HepG2 (cell line): ENCODE data around the gene TMED6. TPM values are rescaled to one million over a fixed set of nuclear protein-coding genes. Genes with fewer than 3 reads are reported as not detected.

Source experiments
- ASH2L ChIP-seq: fragments of 300-600, 200-600 bp; sonication (generic); IDR thresholded peaks from 2 replicates; pipeline ENCODE4 v1.7.0; 2017; ENCODE audit warnings: low read depth, mild to moderate bottlenecking, moderate library complexity, mixed read lengths, low read length; ENCODE audit not compliant: insufficient read length
- ATF2 ChIP-seq: sonication (generic); formaldehyde crosslinking; IDR thresholded peaks from 2 replicates; pipeline ENCODE4 v1.4.0; 2020; ENCODE audit warnings: missing genetic modification reagents
- FOSL2 ChIP-seq: sonication (generic); formaldehyde crosslinking; IDR thresholded peaks from 2 replicates; pipeline ENCODE4 v1.4.0; 2020; ENCODE audit warnings: missing genetic modification reagents
- GABPB1 ChIP-seq: IDR thresholded peaks from 2 replicates; pipeline ENCODE4 v1.6.1; 2016; ENCODE audit warnings: mild to moderate bottlenecking, missing genetic modification reagents, moderate library complexity, missing compliant biosample characterization
- HOXA5 ChIP-seq: sonication (generic); formaldehyde crosslinking; IDR thresholded peaks from 2 replicates; pipeline ENCODE4 v1.4.0; 2020; ENCODE audit warnings: missing genetic modification reagents
- HOXD1 ChIP-seq: sonication (generic); formaldehyde crosslinking; IDR thresholded peaks from 2 replicates; pipeline ENCODE4 v1.5.0; 2020; ENCODE audit warnings: missing genetic modification reagents
- MXI1 ChIP-seq: IDR thresholded peaks from 3 replicates; pipeline ENCODE4 v1.6.1; 2012; ENCODE audit warnings: low read depth, low read length, inconsistent platforms, borderline replicate concordance
- NR2F1 ChIP-seq, 2 experiments: fragments of 450-650 bp in 1 of 2; formaldehyde crosslinking in 1 of 2; IDR thresholded peaks; 2 replicates each; pipeline versions ENCODE4 v1.5.0 to v1.6.1; 2016 to 2020; ENCODE audit warnings: mild to moderate bottlenecking in 1 of 2, missing compliant biosample characterization in 1 of 2, missing genetic modification reagents in 1 of 2, moderate library complexity in 1 of 2
- STAT5B ChIP-seq: sonication (generic); formaldehyde crosslinking; IDR thresholded peaks from 2 replicates; pipeline ENCODE4 v1.4.0; 2020; ENCODE audit warnings: missing genetic modification reagents
- TFAP4 ChIP-seq: sonication (generic); IDR thresholded peaks from 2 replicates; pipeline ENCODE4 v1.6.1; 2016; ENCODE audit warnings: low read depth, borderline replicate concordance
- UBTF ChIP-seq: sonication (generic); formaldehyde crosslinking; IDR thresholded peaks from 2 replicates; pipeline ENCODE4 v1.4.0; 2020; ENCODE audit warnings: mild to moderate bottlenecking, missing genetic modification reagents
- YEATS4 ChIP-seq: sonication (generic); formaldehyde crosslinking; IDR thresholded peaks from 2 replicates; pipeline ENCODE4 v1.4.0; 2020; ENCODE audit warnings: missing genetic modification reagents, borderline replicate concordance
- ZNF260 ChIP-seq: sonication (generic); formaldehyde crosslinking; IDR thresholded peaks from 2 replicates; pipeline ENCODE4 v1.4.0; 2020; ENCODE audit warnings: missing genetic modification reagents, low read depth, mild to moderate bottlenecking, borderline replicate concordance
- ZNF30 ChIP-seq: sonication (generic); formaldehyde crosslinking; IDR thresholded peaks from 2 replicates; pipeline ENCODE4 v1.5.0; 2020; ENCODE audit warnings: mild to moderate bottlenecking, missing genetic modification reagents
- ZNF572 ChIP-seq: sonication (generic); formaldehyde crosslinking; IDR thresholded peaks from 2 replicates; pipeline ENCODE4 v1.5.1; 2020; ENCODE audit warnings: mild to moderate bottlenecking, missing genetic modification reagents
- ZNF619 ChIP-seq: sonication (generic); formaldehyde crosslinking; IDR thresholded peaks from 2 replicates; pipeline ENCODE4 v1.4.0; 2020; ENCODE audit warnings: mild to moderate bottlenecking, missing genetic modification reagents
- ZNF646 ChIP-seq: sonication (generic); formaldehyde crosslinking; IDR thresholded peaks from 2 replicates; pipeline ENCODE4 v1.9.0; 2021; ENCODE audit warnings: mild to moderate bottlenecking, missing genetic modification reagents
- polyA plus RNA-seq, 8 experiments: library from polyadenylated mRNA; depleted of rRNA in 3 of 8; stranded (reverse) in 7 of 8; unstranded in 1 of 8; fragments of >200 nt; fragmentation: Illumina TruSeq in 4 of 8; extraction: Trizol in 4 of 8; gene quantifications; 2 replicates each; pipeline versions ENCODE4 v1.2.1 to v1.2.3, GENCODE V29; 2011 to 2016; ENCODE audit warnings: low read depth in 4 of 8, missing spikeins in 1 of 8, mixed read lengths in 1 of 8; ENCODE audit not compliant: insufficient read depth in 1 of 8
- total RNA-seq, 5 experiments: library from RNA; depleted of rRNA; stranded (reverse); fragments of >200 nt; fragmentation: Illumina TruSeq; extraction: Trizol; gene quantifications; 2 replicates each; pipeline ENCODE4 v1.2.3, GENCODE V29; 2016; ENCODE audit warnings: low read depth in 1 of 5

The TMED6 gene
- total and polyA plus RNA-seq, 2 of the 13 experiments (the other 11 are each of a cell fraction or from before 2014, with no cell fraction given): 9.8 to 14.4 TPM

GRCh38 chr16:69397821-69398521 lies 46.4 kb upstream of the TMED6 start (continued):
- TF ChIP-seq UBTF: peak; percentile 43; the same call in 1 of the 2 replicates
- peak; percentile 44; the same call in 1 of the 2 replicates for TF ChIP-seq ATF2
- TF ChIP-seq TFAP4: peak; percentile 32; the same call in 1 of the 2 replicates
- TF ChIP-seq HOXA5 (CRISPR knock-in tag): peak; percentile 62; the same call in 1 of the 2 replicates
- peak; percentile 93 for TF ChIP-seq FOSL2
- no peak for TF ChIP-seq ASH2L
- no peak; the same call in 1 of the 2 replicates for TF ChIP-seq GABPB1 (CRISPR knock-in tag)
- no peak for TF ChIP-seq MXI1
- TF ChIP-seq ZNF260: no peak
- no peak for TF ChIP-seq ZNF572 (CRISPR knock-in tag)
- TF ChIP-seq NR2F1 (CRISPR knock-in tag; IDR thresholded peaks at IDR 0.05): no peak
- TF ChIP-seq ZNF619 (CRISPR knock-in tag): peak; percentile 70; the same call in 1 of the 2 replicates
- TF ChIP-seq STAT5B (CRISPR knock-in tag): no peak
- peak; percentile 55; the same call in 1 of the 2 replicates for TF ChIP-seq ZNF646 (CRISPR knock-in tag)
- TF ChIP-seq HOXD1 (CRISPR knock-in tag): 0 out of 2 replicates have a peak, but pooled peaks have one; percentile 52
- no peak for TF ChIP-seq ZNF30 (CRISPR knock-in tag)
- peak; percentile 41; the same call in 1 of the 2 replicates for TF ChIP-seq YEATS4
